Gastroesophageal sphincter (tissue), 3 donors: ENCODE data around the gene PRDM16.

Experiments
- EP300 ChIP-seq: sonication (generic); formaldehyde crosslinking; IDR thresholded peaks from one replicate; pipeline ENCODE4 v1.6.1; 2017; ENCODE audit warnings: antibody characterized with exemption, mild to moderate bottlenecking
- POLR2A ChIP-seq, 2 donors: fragments of 450-650 bp; IDR thresholded peaks; one replicate each; pipeline ENCODE4 v1.6.1; 2017; ENCODE audit warnings: antibody characterized with exemption in 2 of 2, mild to moderate bottlenecking in 2 of 2, moderate library complexity in 1 of 2
- POLR2AphosphoS5 ChIP-seq: sonication (generic); formaldehyde crosslinking; IDR thresholded peaks from one replicate; pipeline ENCODE4 v1.6.1; 2017; ENCODE audit warnings: antibody characterized with exemption
- TF ChIP-seq, protein P1 (sequence below), 4 experiments: fragments of 200-600 bp in 2 of 4; fragments of 450-650 bp in 2 of 4; sonication (generic) in 1 of 4; IDR thresholded peaks; one replicate each; pipeline ENCODE4 v1.5.1; 2017 to 2019; ENCODE audit warnings: antibody characterized with exemption in 4 of 4, mild to moderate bottlenecking in 2 of 4, moderate library complexity in 2 of 4

- no peak for TF ChIP-seq POLR2AphosphoS5
- TF ChIP-seq, protein P1, sequence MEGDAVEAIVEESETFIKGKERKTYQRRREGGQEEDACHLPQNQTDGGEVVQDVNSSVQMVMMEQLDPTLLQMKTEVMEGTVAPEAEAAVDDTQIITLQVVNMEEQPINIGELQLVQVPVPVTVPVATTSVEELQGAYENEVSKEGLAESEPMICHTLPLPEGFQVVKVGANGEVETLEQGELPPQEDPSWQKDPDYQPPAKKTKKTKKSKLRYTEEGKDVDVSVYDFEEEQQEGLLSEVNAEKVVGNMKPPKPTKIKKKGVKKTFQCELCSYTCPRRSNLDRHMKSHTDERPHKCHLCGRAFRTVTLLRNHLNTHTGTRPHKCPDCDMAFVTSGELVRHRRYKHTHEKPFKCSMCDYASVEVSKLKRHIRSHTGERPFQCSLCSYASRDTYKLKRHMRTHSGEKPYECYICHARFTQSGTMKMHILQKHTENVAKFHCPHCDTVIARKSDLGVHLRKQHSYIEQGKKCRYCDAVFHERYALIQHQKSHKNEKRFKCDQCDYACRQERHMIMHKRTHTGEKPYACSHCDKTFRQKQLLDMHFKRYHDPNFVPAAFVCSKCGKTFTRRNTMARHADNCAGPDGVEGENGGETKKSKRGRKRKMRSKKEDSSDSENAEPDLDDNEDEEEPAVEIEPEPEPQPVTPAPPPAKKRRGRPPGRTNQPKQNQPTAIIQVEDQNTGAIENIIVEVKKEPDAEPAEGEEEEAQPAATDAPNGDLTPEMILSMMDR (IDR thresholded peaks at IDR 0.05) = no peak
- no peak for TF ChIP-seq POLR2A (IDR thresholded peaks at IDR 0.05)
- TF ChIP-seq EP300 = no peak
Measured at GRCh38 chr1:3241673-3242407, 172.8 kb downstream of the PRDM16 start.
